GM18867 (cell line): Measurements from ENCODE around the gene PAN3.
"Not testable (repeated sequence)": the region's sequence is repeated elsewhere in the genome, so short reads cannot be mapped to it uniquely, and the experiment has no call there.

Source experiments
- ATAC-seq: cut with Tn5 transposase; IDR thresholded peaks from one replicate; pipeline ENCODE4 v1.9.1; 2021; ENCODE audit warnings: mild to moderate bottlenecking, moderate library complexity; ENCODE audit not compliant: unreplicated experiment

Gene PAN3, protein sequence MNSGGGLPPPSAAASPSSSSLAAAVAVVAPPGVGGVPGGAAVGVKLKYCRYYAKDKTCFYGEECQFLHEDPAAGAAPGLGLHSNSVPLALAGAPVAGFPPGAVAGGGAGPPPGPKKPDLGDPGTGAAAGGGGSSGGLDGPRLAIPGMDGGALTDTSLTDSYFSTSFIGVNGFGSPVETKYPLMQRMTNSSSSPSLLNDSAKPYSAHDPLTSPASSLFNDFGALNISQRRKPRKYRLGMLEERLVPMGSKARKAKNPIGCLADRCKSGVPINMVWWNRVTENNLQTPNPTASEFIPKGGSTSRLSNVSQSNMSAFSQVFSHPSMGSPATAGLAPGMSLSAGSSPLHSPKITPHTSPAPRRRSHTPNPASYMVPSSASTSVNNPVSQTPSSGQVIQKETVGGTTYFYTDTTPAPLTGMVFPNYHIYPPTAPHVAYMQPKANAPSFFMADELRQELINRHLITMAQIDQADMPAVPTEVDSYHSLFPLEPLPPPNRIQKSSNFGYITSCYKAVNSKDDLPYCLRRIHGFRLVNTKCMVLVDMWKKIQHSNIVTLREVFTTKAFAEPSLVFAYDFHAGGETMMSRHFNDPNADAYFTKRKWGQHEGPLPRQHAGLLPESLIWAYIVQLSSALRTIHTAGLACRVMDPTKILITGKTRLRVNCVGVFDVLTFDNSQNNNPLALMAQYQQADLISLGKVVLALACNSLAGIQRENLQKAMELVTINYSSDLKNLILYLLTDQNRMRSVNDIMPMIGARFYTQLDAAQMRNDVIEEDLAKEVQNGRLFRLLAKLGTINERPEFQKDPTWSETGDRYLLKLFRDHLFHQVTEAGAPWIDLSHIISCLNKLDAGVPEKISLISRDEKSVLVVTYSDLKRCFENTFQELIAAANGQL

DNA sequence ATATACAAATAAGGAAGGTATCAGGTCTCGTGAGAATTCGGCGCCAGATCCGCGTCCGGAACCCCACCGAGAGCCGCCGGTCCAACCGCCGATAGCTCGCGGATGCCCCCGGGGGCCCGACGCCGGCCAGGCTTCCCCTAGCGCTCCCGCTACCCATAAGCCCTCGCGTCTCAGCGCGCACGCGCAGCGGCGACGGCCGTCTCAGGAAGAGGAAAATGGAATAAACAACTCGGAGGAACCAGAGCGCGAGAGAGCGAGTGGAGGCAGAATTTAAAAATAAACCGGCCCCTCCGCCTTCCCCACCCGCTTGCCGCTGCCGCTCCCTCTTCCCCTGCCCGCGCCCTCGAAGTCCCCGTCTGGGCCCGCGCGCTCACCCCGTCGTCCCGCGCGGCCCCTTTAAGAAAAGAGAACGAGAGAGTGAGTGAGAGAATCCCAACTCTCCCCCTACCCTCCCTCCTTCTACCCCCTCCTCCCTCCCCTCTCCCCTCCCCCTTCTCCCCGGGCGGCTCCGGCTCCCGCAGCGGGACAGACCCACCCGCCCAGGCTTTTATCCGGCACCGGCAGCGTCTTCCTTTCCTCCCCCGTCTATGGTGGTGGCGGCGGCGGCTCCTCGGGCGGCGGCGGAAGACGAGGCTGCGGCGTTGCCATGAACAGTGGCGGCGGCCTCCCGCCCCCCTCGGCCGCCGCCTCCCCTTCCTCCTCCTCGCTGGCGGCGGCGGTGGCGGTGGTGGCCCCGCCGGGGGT lies at the start of gene PAN3:
Gene PAN3, plus strand, starts transcription at position 534 of the 744 bp plus-strand sequence. Its CDS starts 113 bp downstream, at position 647.
- ATAC-seq: peak; percentile 65

DNA sequence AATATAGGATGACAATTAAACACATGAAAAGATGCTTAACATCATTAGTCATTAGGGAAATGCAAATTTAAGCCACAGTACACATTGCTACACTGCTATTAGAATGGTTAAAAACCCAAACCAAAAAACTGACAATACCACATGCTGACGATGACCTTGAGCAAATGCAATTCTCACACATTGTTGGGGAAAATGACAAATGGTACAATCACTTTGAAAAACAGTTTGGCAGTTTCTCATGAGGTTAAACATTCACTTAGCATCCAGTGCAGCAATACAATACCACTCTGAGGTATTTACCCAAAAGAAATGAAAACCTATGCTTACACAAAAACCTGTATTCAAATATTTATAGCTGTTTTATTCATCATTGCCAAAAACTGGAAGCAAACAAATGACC lies 49.3 kb upstream of the PAN3 start:
- ATAC-seq: peak; percentile 40

DNA sequence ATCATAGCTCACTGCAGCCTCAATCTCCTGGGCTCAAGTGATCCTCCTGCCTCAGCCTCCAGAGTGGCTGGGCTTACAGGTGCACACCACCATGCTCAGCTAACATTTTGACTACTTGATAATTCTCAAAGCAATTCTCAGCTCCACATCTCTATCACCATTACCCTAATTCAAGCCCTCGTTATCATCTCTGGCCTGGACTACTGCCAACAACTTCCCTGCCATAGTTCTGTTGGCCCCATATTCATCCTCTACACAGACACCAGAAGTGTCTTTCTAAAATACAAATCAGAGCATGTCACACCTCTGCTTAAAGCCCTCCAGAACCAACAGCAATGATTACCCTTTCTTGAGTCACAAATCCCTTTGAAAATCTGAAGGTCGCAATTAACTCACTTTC lies 45.9 kb upstream of the PAN3 start:
- ATAC-seq: no peak

DNA sequence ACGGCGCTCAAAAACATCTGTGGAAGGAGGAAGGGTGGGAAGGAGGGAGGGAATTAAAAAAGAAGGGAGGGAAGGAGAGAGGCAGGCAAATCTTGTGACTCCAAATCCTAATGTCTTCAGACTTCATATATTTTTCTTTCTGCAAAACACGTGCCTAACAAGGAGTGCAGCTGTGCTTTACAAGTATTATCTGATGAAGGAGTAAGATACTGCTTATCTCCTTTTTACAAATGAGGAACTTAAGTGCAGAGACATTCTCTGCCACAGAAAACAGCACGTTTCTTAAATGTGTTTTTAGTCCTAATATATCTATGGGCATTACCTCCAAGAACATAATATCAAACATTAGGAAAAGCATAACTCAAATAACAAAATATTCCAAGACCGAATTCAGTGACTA lies 44.5 kb upstream of the PAN3 start:
- ATAC-seq: no peak

DNA sequence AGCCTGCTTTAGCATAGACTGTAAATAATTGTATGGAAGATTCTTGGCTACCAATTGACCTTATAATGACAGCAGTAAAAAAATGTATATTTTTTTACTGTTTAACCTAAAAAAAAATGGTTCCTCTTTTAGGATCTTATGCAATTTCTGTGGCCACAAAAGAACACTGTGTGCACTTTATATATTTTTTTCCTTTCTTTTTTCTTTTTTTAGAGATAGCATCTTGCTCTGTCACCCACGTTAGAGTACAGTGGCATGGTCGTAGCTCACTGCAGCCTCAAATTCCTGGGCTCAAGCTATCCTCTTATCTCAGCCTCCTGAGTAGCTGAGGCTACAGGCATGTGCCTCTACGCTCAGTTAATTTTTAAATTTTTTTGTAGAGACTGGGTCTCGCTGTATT lies 44.0 kb upstream of the PAN3 start:
- ATAC-seq: no peak

DNA sequence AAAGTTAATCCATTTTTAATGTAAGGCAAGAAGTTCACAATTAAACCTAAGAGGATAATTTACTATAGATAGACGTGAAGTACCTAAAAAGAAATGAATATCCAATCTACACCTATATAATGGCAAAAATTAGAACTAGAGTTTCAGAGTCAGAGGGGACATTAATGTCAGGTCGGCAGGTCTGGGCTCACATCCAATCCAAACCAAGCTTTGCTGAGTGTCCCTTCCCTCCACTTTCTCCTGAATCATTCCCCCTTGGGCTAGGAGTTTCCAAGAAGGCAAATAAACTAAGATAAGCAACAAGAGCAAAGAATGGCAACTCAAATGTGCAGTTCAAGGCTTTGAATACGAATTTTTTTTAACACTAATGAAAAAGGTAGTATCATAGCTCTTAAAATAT lies 40.8 kb upstream of the PAN3 start:
- ATAC-seq: no peak

DNA sequence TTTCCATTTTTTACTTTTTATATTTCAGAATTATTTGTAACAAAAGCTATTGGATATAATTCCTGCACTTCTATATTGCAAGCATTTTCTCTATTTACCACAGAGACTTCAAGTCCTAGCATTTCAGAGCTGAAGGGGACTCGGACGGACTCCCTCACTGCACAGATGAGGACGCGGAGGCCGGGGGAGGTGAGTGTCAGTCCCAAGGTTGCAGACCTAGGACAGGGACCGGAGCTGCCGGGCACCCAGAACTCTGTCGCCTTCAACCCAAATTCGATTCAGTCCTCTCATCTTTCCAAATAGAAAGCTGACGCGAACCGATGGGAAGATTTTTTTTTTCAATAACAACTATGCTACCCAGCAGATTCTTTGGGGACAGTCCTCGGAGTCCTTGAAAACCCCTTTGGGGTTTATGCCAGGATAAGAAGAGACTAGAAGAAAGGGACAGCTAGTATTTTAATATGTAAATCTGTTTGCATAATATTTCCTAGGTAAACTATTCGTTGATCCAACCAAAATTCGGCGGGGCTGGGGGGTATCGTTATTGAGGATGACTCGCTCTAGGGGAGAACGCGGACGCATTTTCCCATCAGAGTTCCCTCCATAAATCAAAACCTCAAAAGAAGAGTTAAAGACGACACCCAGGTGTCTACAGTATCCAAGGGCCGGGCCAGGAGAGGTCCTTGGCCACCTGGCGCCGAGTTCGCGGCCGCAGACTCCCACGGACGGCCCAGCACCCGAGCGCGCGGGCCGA lies 38.8 kb upstream of the PAN3 start:
- ATAC-seq: no peak

DNA sequence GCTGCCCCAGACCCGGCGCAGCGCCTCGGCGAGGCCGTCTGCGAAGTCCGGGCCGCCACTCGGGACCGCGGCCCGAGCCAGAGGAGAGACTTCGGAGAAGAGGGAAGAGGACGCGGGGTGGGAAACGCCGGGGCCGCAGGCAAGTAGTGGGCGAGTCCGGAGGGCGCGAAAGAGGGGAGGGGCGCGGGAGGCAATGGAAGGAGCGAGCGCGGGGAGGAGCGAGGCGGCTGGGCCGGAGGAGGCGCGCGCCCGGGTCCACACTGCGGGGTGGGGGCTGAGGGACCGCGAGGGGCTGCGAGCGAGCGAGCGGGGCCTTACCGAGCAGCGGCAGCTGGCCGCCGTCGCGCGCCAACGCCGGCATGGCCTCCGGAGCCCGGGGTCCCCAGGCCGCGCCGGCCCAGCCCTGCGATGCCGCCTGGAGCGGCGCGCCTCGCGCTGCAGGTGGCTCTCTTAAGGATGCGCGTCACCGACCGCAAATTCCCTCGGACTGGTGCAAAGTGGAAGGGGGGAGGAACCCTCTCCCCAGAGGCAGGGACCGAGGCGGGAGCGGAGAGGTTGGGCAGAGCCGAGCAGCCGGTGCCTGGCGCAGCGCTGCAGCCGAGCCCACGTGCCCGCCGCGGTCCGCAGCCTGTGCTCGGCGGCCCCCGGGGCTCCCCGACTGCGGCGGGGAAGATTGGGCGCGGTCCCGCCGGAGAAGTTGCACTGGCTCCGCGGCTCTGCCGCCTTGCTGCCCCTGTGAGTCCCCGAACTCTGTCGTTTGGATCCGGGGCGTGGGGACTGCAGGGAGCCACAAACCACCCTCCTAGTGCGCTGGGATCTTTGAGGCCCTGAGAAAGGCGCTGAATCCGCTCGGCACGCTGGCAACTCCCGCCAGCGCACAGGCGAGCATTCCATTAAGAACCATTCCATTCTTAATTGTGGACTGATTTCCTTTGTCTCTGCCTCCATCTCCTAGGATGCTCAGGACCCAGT lies 37.9 kb upstream of the PAN3 start, which contains the start of gene FLT3:
Gene FLT3, minus strand, starts transcription at position 427 of the 972 bp plus-strand sequence. Its CDS starts 66 bp downstream, at position 361.
- no peak for ATAC-seq

DNA sequence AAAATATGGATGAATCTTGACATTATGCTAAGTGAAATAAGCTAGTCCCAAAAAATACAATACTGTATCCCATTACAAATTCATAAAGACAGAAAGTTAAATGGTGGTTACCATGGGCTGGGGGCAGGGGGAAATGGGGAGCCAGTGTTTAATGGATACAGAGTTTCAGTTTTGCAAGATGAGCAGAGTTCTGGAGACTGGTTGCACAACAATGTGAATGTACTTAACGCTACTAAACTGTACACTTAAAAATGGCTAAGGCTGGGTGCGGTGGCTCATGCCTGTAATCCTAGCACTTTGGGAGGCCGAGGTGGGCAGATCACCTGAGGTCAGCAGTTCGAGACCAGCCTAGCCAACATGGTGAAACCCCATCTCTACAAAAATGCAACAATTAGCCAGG lies 36.5 kb upstream of the PAN3 start:
- ATAC-seq: not testable (repeated sequence)

DNA sequence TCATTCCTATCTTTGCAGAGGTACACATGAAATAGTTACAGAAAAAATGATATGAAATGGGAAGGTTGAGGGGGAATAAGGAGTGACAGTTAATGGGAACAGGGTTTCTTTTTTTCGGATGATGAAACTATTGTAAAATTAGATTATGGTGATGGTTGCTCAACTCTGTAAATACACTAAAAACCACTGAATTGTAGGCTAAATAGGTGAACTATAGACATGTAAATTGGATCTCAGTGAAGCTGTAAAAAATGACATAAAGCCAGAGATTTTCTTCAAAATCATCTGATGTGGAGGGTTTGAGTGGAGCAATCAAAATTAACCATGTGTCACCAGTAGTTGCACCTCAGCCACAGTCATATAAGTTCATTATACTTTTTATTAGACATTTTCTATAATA lies 31.4 kb upstream of the PAN3 start:
- no peak for ATAC-seq

DNA sequence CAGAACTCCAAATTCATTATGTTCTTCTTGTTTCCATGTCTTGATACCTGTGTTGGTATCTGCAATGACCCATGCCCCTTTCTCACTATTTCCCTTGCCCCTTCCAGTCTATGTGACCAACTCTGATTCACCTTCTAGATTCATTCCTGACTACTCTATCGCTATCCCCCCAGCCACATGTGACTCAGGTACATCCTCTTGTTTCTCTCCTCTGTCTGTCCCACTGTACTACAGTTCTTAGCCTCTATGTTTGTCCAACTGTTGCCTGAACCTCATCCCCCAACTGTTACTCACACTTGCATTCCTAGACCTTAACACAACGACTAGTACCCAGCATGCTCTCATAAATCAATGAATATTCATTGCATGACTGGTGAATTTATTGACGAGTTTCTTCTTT lies 27.9 kb upstream of the PAN3 start:
- ATAC-seq: no peak

DNA sequence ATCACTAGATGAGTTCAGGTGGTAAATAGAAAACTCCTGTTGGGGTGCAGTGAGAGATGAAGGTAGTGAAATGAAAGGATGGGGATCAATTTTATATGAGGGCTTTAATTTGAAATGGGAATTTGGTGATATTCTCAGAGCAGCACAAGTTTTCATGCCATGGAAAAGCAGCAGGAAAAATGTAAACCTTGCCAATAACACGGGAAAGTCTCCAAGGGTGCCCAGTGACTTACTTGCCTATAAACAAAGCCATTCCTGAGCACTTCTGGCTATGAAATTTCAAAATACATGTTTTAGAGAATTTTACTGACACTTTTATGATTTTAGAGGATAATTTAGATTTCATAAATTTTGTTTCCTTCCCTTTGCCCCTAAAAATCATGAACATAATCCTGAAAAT lies 21.6 kb upstream of the PAN3 start:
- no peak for ATAC-seq

DNA sequence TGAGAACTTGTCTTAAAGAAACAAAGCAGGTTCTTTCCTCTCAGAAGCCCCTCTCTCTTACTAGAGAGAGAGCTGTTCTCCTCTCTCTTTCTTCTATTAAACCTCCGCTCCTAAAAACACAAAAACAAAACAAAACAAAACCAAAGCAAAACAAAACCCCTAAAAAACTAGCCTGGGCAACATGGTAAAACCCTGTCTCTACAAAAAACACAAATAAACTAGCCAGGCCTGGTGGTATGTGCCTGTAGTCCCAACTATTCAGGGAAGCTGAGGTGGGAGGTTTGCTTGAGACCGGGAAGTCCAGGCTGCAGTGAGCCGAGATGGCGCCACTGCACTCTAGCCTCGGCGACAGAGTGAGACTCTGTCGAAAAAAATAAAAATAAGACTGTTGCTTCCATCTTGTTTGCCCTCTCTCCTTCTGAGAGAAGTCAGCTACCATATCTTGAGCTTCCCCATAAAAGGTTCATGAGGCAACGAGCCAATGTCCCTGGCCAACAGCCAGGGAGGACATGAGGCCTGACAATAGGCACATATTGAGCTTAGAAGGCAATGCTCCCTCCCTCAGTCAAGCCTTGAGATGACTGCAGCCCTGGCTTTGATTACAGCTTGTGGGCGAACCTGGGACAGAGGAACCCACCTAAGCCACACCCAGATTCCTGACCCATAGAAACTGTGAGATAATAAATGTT lies 20.5 kb upstream of the PAN3 start:
- ATAC-seq: no peak

DNA sequence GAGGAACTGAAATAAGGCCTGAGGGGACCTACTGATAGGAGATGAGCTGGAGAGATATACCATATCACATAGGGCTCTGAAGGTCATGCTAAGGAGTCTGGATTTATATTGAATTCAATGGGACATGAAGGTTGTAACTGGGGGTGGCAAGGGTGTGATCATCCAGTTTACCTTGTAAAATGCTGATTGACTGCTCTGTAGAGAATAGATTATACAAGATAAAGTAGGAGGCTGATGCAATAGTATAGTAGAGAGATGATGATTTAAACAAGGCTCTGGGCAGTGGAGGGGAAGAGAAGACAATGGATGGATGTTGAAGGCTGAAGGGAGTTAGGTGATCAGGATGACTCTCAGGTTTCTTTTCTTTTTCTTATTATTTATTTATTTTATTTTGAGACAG lies 18.0 kb upstream of the PAN3 start:
- ATAC-seq: no peak

DNA sequence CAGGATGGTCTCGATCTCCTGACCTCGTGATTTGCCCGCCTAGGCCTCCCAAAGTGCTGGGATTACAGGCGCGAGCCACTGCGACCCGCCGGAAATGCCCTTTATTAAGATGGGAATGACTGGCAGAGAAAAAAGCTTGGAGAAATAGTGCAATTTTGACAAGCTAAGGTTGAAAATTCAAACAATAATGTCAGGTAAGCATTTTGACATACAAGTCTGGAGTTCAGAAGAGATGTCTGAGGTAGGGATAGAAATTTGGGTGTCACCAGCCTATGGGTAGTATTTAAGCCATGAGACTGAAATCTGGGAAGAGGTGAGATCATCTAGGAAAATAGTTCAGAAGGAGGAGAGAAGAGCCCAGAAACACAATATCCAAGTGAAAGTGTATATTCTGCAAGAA lies 17.1 kb upstream of the PAN3 start:
- no peak for ATAC-seq

DNA sequence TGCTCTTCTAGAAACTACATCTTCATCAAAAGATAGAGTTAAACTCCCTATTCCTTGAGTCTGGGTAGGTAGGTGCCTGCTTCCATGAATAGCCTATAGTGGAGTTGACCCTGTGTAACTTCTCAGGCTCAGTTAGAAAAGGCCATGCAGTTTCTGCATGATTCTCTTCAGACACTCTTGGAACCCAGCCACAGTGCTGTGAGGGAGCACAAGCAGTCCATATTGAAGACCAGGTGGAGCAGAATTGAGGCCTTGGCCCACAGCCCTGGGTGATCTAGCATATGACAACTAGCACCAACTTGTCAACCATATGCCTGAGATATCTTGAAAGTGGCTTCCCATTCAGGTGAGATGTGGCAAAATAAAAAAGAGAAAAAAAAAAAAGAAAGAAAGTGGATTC lies 10.3 kb upstream of the PAN3 start:
- no peak for ATAC-seq

DNA sequence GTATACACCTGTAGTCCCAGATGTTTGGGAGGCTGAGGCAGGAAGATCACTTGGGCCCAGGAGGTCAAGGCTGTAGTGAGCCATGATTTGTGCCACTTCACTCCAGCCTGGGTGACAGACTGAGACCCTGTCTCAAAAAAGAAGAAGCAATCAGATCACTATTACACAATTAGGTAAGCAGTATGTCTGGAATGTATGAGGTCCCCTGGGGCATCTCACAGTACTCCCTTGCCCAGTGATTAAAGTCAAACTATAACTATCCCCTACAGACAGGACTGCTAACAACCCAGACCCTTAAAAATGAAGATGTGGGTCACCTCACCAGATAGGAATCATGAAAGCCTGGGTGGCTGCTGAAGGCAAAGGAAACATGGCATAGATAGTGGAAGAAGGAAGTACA lies 9.4 kb upstream of the PAN3 start:
- no peak for ATAC-seq

DNA sequence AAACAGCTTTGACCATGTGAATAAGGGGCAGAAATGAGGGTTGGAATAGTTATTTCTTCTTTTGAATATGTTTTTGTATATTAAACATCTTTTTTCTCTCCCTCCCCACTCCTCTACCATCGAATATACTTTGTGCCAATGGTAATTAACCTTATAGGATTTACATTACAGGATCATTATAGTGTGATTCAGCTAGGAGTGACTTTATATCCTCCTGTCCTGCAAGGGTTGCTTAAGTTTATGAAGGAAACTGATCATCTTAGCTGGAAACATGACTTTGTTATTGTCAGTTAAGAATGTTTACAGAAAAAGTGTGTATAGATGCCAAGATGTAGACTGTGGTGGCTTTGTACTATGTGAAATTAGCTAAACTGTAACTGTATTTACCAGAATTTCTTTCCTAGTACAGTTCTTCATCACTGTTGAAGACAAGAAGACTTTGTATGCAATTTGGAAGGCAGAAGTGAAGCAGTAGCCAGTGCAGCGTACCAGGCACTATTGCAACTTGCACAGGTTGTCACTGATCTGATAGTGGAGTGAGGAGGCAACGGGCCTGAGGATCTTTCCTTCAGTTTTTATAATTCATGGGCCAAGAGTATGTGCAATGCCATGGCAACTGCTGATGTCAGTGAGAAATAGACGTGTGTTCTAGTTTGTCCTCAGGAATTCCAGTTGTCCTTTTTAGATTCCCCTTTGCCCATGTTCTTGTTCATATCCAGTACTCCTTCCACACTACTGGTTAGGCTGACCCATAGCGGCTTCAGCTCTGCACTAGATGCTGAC lies 8.2 kb upstream of the PAN3 start:
- no peak for ATAC-seq
